ENCODE results near the gene ZHX3. TPM values are rescaled to one million over a fixed set of nuclear protein-coding genes. Genes with fewer than 3 reads are reported as not detected.
A peak's percentile ranks its signal among the peaks of the same experiment; 100 is the strongest.

Gene ZHX3
- total and polyA plus RNA-seq, 2 of the 13 experiments (the other 11 are each of a cell fraction or from before 2014, with no cell fraction given): 8.4 to 11.7 TPM

GRCh38 chr20:41134362-41135186 lies 183.0 kb downstream of the ZHX3 start (continued):
- TF ChIP-seq ZNF275 (CRISPR knock-in tag; IDR thresholded peaks at IDR 0.05; ENCODE audit: borderline replicate concordance) (no peak), TFAP4 (IDR thresholded peaks at IDR 0.05; ENCODE audit: borderline replicate concordance, low read depth) (no peak), MEIS1 (CRISPR knock-in tag; IDR thresholded peaks at IDR 0.05; ENCODE audit: borderline replicate concordance) (no peak), GTF3A (CRISPR knock-in tag; conservative IDR thresholded peaks at IDR 0.05) (no peak), BHLHE40 (IDR thresholded peaks at IDR 0.05; ENCODE audit: low read length) (peak; percentile 18; the same call in 1 of the 2 replicates), KAT8 (CRISPR knock-in tag; IDR thresholded peaks at IDR 0.05) (no peak), HNRNPK (IDR thresholded peaks at IDR 0.05; ENCODE audit: low read depth, low read length, poor library complexity, severe bottlenecking) (no peak), ZKSCAN8 (CRISPR knock-in tag; IDR thresholded peaks at IDR 0.05; ENCODE audit: borderline replicate concordance) (no peak), MED8 (CRISPR knock-in tag; IDR thresholded peaks at IDR 0.05; ENCODE audit: insufficient replicate concordance) (no peak), ZMYM2 (CRISPR knock-in tag; IDR thresholded peaks at IDR 0.05) (0 out of 2 replicates have a peak, but pooled peaks have one; percentile 20), MLLT10 (CRISPR knock-in tag; IDR thresholded peaks at IDR 0.05) (no peak), ZBTB7B (CRISPR knock-in tag; IDR thresholded peaks at IDR 0.05) (no peak), ZNF142 (CRISPR knock-in tag; IDR thresholded peaks at IDR 0.05) (no peak), ZNF430 (CRISPR knock-in tag; IDR thresholded peaks at IDR 0.05) (no peak), GATAD2A (CRISPR knock-in tag; IDR thresholded peaks at IDR 0.05) (no peak), ZFAT (CRISPR knock-in tag; conservative IDR thresholded peaks at IDR 0.05) (no peak), NPAS2 (CRISPR knock-in tag; IDR thresholded peaks at IDR 0.05; ENCODE audit: borderline replicate concordance) (0 out of 2 replicates have a peak, but pooled peaks have one; percentile 65), FOXO1 (CRISPR knock-in tag; IDR thresholded peaks at IDR 0.05) (0 out of 2 replicates have a peak, but pooled peaks have one; percentile 7), MYPOP (CRISPR knock-in tag; IDR thresholded peaks at IDR 0.05) (0 out of 2 replicates have a peak, but pooled peaks have one; percentile 11), ZNF724P (CRISPR knock-in tag; IDR thresholded peaks at IDR 0.05; ENCODE audit: borderline replicate concordance) (no peak), ZNF20 (CRISPR knock-in tag; IDR thresholded peaks at IDR 0.05) (no peak)
